Glomerular endothelial cell (primary cell): Measurements from ENCODE around the gene CARMIL1. TPM values are rescaled to one million over a fixed set of nuclear protein-coding genes. Genes with fewer than 3 reads are reported as not detected.

Source experiments
- DNase-seq: peaks from one replicate; pipeline ENCODE4 v3.0.0-alpha.2; 2011; ENCODE audit warnings: low read depth, low spot score; ENCODE audit errors: extremely low read depth
- total RNA-seq: library from RNA; depleted of rRNA; stranded (reverse); fragments of >200 nt; gene quantifications from 2 replicates; pipeline ENCODE4 v1.2.3, GENCODE V29; 2015

CARMIL1 gene
- total RNA-seq, 1 donor from 2014 or later: 7.8 TPM

DNA sequence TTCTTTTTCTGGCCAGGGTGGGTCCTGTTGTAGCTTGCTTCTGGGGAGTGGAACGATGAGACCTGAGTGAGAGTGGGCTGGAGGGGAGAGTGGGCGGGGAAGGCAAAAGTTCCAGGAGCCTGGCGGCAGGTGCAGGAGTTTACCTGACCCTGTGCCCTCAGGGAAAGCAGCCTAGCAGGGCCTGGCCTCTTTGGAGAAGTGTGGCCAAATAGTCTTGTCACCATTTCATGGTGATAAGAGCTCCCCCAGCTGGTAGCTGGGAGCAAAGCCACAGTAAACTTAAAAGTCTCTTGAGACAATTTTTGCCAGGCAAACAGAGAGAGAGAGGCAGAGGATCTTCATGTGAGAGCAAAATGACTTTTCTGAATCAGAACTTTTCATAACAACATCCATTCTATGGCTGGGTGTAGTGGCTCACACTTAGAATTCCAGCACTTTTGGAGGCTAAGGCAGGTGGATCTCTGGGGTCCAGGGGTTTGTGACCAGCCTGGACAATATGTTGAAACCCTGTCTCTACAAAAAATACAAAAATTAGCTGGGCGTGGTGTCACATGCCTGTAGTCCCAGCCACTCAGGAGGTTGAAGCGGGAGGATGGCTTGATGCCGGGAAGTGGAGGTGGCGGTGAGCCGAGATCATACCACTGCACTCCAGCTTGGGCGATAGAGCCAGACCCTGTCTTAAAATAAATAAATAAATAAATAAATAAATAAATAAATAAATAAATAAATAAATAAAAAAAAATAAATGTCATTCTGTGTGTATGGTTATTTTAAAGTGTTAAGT is 211.0 kb downstream of the CARMIL1 start:
- peak; percentile 44 for DNase-seq

- no peak for DNase-seq
These were observed 213.8 kb downstream of the CARMIL1 start for GRCh38 chr6:25492951-25493350.

DNA sequence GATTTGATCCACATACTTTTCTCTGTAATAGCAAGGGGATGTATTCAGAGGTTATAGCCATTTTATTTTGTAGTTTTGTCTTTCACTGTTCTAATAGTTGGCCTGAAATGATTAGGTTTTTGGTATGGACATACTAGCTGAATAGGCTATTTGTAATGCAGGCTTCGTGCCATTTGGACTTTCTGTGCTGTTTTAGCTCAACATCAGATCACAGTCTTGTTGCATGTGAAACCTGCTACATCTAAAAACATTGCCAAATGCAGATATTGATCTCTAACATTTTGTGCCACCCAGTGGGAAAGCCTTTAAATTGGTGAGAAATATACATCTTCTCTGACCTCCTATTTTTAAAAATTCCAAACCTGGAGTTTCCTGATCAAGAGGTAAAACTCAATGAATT is 215.3 kb downstream of the CARMIL1 start:
- DNase-seq: no peak

- no peak for DNase-seq
These were observed 218.3 kb downstream of the CARMIL1 start for GRCh38 chr6:25497383-25498040.

DNA sequence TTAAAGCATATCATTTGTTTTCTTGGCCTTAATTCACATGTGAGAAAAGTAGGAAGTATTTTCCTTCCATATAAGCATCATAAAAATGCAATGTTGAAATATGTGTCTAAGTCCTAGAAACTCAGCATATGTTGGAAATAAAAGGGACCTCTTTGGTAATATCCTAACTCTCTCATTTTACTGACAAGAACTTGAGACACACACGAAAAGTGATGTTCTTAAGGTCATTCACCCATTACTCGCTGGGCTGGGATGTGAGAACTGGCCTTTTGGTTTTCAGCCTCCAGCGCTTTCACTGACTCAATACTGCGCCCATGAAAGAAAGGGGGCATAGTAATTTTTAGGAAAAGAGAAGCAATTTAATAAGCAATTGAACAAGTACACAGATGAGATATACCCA is 219.3 kb downstream of the CARMIL1 start:
- no peak for DNase-seq

DNA sequence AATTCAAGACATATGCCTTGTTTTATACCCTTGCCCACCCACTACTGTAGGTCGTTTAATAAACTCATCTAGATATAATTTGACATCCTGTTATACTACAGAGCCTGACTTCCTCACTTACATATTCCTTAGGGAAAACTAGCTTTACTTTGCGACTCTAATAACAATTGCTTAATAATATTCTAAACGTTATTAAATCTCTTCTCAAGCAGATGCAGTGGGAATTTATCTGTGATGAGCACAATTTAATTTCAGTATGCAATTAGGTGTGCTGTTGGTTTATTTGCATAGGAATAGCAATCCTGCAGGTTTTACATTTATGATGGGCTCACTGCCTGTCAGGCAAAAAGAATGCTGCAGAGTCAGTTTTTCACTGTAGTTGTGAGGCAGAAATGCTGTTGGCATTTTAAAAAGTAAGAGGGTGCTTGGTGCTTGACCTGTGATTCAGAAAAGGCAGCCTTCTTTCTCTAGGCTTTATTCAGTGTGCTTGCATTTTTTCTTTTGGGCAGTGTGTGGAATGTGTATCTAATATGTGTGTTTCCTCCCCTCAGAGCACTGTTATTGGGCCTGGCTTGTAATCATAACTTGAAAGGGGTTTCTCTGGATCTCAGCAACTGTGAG is 220.6 kb downstream of the CARMIL1 start:
- no peak for DNase-seq

DNA sequence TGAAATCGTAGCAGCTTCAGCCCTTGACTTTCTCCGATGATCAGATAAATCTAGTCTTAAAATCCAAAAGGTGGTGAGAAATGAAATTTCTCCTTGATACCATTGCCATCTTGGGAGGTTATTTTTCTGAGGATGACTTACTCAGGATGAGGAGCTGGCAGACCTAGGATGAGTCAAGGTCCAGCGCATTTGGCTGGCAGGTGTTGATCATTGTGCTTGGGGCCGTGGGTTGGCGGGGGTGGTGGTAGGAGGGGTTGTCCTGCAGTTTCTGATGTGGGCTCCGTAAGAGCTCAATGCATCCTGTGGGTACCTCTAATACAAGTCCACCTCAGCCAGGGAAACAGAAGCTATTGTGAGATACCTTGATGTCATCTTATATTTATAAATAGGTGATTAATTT is 224.5 kb downstream of the CARMIL1 start:
- DNase-seq: no peak

- DNase-seq: no peak
These were observed 225.5 kb downstream of the CARMIL1 start for GRCh38 chr6:25504661-25505060.

DNA sequence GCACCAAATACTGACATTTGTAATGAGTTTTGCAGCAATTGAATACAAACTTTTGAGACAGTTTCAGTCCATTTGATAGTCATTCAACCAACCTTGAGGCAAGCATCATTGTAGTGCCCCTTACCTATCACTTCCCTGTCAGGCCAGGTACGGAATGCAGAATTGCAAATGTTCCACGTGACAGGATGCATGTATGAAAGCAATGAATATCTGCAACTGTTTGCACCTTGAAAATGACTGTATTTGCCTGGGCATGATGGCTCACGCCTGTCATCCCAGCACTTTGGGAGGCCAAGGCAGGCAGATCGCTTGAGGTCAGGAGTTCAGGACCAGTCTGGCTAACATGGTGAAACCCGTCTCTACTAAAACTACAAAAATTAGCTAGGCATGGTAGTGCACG is 226.8 kb downstream of the CARMIL1 start:
- DNase-seq: no peak

- DNase-seq: no peak
These were observed 228.9 kb downstream of the CARMIL1 start for GRCh38 chr6:25508051-25508450.

GRCh38 chr6:25511376-25511775 is 232.2 kb downstream of the CARMIL1 start:
- DNase-seq: no peak

DNA sequence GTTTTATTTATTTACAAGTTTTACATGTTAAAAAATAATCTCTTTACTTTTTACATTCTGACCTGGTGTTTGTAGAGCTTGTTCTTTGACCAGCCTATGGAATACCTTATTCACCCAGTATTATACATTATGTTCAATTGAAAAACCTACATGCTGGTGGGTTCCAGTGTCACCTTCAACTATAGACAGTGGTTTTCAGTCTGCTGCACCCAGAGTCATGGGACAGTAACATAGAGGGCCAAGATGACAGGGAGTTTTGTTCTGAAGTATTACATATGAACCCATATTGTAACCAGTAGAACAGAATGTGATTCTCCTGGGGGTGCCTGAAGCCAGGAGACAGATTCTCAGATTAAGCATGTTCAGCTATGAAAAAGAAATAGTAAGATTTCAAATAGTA is 233.4 kb downstream of the CARMIL1 start:
- no peak for DNase-seq

DNA sequence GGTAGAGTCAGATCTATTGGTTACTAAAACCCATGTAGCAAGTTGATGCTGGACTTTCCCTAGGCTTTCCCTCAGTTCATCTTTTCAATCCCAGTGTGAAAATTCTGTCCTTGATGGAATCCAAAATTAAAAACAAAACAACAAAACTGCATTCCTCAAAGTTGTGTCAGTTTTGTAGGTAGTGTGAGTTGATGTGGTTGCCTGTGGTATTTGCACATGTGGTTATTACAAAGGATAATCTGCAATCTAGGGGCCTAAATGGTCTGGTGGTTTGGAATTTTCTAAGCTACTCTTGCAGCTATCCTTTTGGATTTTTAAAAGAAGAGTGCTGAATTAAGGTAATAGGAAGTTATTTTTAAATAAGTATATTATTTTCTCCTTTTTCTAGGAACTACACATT is 240.7 kb downstream of the CARMIL1 start:
- no peak for DNase-seq

- DNase-seq: no peak
These were observed 245.4 kb downstream of the CARMIL1 start for GRCh38 chr6:25524542-25524941.

DNA sequence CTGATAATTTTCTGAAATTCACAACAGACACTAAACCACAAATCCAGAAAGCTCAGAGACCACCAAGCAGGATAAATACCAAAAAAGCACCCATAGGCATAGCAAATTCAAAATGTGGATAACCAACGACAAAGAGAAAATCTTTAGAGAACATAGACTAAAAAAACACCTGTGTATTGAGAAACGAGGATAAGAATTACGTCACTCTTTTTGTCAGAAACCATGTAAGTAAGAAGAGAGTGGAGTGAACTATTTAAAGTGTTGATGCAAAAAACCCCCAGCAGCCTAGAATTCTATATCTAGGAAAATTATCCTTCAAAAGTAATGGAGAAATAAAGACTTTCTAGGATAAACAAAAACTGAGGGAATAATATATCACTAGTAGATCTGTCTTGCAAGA is 245.9 kb downstream of the CARMIL1 start:
- DNase-seq: no peak

- no peak for DNase-seq
These were observed 255.9 kb downstream of the CARMIL1 start for GRCh38 chr6:25534942-25535631.

DNA sequence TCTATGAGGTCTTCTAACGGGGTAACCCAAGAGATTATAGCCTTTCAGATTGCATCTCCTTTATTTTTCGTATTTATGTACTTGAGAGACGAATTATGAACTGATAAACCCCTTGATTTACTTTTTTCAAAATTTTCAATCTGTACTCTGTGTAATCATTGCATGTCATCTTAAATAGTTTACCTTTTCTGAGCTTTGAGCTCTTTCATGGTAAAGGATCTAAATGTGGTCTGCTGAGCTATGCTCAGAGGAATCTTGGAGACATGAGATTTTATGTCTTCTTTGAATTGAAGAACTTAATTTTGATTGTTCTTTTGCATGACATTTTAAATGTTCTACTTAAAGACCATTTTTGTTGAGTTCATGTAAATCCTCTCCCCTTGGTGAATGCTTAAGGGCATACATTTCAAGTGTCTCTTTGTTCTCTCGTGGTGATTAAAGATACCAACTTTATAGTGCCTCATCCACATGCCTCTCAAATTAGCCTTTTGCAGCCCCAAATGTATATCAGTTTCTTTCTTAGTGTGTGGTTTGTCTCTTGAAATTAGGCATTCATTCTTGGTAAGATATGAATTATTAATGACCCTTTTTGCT is 256.6 kb downstream of the CARMIL1 start:
- DNase-seq: no peak

- no peak for DNase-seq
These were observed 257.6 kb downstream of the CARMIL1 start for GRCh38 chr6:25536781-25537180.

DNA sequence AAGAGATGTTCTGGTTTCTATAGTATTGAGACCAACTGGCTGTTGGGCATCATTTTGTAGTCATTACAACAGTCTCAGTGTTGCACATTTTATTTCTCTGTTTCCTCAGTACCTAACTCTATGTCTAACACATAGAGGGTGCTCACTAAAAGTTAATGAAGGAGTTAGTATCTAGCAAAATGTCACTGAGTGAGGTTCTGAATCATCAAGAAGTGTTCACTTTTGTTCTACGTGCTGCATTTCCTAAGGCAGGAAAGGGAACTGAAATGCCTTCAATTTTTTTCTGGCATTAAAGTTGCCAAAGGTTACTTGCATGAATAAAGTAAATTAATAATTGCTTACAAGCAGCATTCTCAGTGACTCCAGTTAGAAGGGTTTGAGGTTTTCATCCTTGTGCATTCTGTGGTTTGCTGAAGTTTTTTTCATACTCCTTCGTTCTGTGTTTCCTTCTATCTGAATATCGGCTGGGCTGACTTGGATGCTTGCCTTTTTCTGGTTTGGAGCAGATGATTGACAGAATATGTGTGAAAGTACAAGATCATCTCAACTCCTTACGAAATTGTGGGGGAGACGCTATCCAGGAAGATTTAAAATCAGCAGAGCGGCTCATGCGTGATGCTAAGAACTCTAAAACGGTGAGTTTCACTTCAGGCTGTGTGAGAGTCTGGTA is 258.3 kb downstream of the CARMIL1 start:
- no peak for DNase-seq

DNA sequence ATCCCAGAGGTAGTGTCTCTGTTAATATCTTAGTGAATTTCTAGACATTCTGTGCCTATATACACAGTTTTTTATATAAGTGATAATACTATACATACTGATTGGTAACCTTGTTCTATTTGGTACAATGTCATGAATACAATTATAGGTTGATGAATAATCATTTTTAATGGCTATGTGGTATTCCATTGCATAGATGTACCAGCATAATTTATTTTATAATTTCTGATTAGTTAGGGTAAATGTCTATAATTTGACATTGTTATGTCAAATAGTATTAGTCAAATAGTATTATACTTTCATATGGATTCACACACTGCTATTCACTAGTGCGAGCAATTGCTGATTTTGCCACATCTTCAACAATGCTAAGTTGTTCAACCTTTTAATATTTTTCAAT is 262.1 kb downstream of the CARMIL1 start:
- DNase-seq: no peak
